ENCODE measurements around the gene ME3.

DNA sequence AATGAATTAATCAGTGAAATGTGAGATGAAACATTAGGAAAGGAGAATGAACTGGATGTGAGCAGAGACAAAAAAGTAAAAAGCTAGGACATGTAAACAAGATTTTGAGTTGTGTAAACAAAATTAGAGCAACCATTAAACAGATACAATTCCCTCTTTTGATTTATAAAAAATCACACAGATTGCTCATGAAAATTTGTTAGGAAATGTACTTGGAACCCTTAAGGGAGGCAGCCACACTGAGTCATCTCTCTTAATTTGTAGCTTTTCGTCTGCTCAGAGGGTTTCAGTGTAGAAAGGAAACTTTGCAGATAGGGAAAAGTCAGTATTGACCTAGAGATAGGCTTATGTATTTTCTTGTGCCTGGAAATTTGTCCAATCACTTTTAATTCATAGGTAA is 49.6 kb upstream of the ME3 start:
- TF ChIP-seq, protein P1, sequence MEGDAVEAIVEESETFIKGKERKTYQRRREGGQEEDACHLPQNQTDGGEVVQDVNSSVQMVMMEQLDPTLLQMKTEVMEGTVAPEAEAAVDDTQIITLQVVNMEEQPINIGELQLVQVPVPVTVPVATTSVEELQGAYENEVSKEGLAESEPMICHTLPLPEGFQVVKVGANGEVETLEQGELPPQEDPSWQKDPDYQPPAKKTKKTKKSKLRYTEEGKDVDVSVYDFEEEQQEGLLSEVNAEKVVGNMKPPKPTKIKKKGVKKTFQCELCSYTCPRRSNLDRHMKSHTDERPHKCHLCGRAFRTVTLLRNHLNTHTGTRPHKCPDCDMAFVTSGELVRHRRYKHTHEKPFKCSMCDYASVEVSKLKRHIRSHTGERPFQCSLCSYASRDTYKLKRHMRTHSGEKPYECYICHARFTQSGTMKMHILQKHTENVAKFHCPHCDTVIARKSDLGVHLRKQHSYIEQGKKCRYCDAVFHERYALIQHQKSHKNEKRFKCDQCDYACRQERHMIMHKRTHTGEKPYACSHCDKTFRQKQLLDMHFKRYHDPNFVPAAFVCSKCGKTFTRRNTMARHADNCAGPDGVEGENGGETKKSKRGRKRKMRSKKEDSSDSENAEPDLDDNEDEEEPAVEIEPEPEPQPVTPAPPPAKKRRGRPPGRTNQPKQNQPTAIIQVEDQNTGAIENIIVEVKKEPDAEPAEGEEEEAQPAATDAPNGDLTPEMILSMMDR (IDR thresholded peaks at IDR 0.05), result no peak
- no peak for TF ChIP-seq GATA3 (IDR thresholded peaks at IDR 0.05; ENCODE audit: borderline replicate concordance)
- TF ChIP-seq, protein P2, sequence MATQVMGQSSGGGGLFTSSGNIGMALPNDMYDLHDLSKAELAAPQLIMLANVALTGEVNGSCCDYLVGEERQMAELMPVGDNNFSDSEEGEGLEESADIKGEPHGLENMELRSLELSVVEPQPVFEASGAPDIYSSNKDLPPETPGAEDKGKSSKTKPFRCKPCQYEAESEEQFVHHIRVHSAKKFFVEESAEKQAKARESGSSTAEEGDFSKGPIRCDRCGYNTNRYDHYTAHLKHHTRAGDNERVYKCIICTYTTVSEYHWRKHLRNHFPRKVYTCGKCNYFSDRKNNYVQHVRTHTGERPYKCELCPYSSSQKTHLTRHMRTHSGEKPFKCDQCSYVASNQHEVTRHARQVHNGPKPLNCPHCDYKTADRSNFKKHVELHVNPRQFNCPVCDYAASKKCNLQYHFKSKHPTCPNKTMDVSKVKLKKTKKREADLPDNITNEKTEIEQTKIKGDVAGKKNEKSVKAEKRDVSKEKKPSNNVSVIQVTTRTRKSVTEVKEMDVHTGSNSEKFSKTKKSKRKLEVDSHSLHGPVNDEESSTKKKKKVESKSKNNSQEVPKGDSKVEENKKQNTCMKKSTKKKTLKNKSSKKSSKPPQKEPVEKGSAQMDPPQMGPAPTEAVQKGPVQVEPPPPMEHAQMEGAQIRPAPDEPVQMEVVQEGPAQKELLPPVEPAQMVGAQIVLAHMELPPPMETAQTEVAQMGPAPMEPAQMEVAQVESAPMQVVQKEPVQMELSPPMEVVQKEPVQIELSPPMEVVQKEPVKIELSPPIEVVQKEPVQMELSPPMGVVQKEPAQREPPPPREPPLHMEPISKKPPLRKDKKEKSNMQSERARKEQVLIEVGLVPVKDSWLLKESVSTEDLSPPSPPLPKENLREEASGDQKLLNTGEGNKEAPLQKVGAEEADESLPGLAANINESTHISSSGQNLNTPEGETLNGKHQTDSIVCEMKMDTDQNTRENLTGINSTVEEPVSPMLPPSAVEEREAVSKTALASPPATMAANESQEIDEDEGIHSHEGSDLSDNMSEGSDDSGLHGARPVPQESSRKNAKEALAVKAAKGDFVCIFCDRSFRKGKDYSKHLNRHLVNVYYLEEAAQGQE (IDR thresholded peaks at IDR 0.05), result no peak
- no peak for TF ChIP-seq EP300 (IDR thresholded peaks at IDR 0.05)
- TF ChIP-seq POLR2A (IDR thresholded peaks at IDR 0.05; ENCODE audit: low read length), result no peak
- no peak for TF ChIP-seq BHLHE40 (IDR thresholded peaks at IDR 0.05; ENCODE audit: low read depth, low read length)
- TF ChIP-seq CHD2 (IDR thresholded peaks at IDR 0.05; ENCODE audit: low read length, partially characterized antibody), result no peak
- TF ChIP-seq RFX5 (IDR thresholded peaks at IDR 0.05), result no peak
- no peak for TF ChIP-seq TP53 (CRISPR knock-in tag; IDR thresholded peaks at IDR 0.05)
- TF ChIP-seq, protein P3, sequence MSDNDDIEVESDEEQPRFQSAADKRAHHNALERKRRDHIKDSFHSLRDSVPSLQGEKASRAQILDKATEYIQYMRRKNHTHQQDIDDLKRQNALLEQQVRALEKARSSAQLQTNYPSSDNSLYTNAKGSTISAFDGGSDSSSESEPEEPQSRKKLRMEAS (IDR thresholded peaks at IDR 0.05), result no peak
- TF ChIP-seq JUN (IDR thresholded peaks at IDR 0.05), result no peak
- no peak for TF ChIP-seq ZC3H11A (IDR thresholded peaks at IDR 0.05)
- no peak for TF ChIP-seq NR3C1 (IDR thresholded peaks at IDR 0.05)

Data from A549 (cell line).